HG03565 (cell line): Measurements from ENCODE around the gene ZC3H6.

Source experiments
- ATAC-seq: cut with Tn5 transposase; IDR thresholded peaks from one replicate; pipeline ENCODE4 v1.9.1; 2021; ENCODE audit warnings: mild to moderate bottlenecking, moderate library complexity; ENCODE audit not compliant: unreplicated experiment

Gene ZC3H6, protein sequence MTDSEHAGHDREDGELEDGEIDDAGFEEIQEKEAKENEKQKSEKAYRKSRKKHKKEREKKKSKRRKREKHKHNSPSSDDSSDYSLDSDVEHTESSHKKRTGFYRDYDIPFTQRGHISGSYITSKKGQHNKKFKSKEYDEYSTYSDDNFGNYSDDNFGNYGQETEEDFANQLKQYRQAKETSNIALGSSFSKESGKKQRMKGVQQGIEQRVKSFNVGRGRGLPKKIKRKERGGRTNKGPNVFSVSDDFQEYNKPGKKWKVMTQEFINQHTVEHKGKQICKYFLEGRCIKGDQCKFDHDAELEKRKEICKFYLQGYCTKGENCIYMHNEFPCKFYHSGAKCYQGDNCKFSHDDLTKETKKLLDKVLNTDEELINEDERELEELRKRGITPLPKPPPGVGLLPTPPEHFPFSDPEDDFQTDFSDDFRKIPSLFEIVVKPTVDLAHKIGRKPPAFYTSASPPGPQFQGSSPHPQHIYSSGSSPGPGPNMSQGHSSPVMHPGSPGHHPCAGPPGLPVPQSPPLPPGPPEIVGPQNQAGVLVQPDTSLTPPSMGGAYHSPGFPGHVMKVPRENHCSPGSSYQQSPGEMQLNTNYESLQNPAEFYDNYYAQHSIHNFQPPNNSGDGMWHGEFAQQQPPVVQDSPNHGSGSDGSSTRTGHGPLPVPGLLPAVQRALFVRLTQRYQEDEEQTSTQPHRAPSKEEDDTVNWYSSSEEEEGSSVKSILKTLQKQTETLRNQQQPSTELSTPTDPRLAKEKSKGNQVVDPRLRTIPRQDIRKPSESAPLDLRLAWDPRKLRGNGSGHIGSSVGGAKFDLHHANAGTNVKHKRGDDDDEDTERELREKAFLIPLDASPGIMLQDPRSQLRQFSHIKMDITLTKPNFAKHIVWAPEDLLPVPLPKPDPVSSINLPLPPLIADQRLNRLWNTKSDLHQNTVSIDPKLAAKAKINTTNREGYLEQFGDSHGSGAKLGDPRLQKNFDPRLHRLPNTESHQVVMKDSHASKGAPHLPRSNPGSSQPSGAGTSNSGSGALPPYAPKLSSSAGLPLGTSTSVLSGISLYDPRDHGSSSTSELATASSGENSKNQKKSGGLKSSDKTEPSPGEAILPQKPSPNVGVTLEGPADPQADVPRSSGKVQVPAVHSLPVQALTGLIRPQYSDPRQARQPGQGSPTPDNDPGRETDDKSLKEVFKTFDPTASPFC

DNA sequence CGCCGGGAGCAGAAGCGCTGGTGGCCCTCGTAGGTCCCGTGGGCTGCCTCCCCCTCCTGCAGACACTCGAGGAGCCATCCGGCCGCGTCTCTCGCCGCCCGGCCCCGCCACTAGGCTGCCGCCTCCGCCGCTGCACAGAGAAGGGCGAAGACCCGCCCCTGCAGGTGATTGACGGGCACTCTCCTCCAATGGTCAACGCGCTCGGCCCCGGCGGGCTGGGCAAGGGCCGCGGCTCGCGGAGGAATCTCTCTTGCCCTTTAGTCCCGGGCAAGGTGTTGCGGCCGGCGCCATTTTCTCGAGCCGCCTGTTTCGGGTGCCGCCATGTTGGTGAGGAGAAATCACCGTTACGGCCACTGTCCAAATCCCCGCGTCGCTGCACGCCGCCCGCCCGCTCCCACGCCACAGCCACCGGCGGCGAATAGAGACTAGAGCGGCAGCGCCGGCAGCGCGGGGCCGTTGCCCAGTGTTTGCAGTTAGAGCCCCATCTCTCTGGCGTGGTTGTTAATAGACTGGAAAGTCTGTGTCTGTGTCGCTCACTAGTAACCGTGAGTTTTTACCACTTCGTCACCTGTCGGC lies at the start of gene ZC3H6:
TSS of gene ZC3H6 (plus strand) at position 287 of the 576 bp plus-strand sequence. CDS start 398 bp downstream, outside the sequence.
- peak; percentile 95 for ATAC-seq

- ATAC-seq = no peak
These were observed 46.0 kb upstream of the ZC3H6 start for GRCh38 chr2:112229348-112229747.

DNA sequence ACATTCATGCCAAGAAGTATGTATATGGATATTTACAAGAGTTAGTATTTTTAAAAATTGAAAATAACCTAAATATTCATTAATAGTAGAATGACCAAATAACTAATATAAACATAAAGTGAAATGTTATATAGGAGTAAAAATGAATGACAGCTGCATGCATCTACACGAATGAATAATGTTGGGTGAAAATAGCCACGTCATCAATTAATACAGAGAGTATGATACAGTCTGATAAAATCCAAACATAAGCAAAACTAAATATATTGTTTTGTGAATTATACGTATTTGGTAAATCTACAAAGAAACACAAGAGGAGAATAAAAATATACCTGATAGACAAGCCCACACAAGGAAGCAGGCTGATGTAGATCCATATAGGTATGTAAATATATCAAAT lies 45.0 kb upstream of the ZC3H6 start:
- no peak for ATAC-seq

- no peak for ATAC-seq
These were observed 35.5 kb upstream of the ZC3H6 start for GRCh38 chr2:112239862-112240261.

DNA sequence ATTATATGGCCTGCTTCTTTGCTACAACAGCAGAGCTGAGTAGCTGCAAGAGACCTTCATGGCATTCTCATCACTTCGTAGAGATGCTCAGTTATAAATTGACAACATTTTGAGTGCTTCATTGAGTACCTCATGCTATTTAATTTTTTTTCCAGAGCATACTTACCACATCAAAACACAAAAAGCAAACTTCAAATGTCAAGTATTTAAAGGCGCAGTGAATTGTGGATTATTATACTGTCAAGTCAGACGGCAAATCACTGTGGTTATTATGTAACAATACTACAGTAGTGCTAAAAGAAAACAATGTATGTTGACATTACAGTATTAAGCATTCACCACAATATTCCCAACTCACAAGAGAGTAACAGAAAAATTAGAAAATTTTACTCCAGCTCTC lies 33.0 kb upstream of the ZC3H6 start:
- no peak for ATAC-seq

- ATAC-seq = no peak
These were observed 32.2 kb upstream of the ZC3H6 start for GRCh38 chr2:112243233-112243632.

DNA sequence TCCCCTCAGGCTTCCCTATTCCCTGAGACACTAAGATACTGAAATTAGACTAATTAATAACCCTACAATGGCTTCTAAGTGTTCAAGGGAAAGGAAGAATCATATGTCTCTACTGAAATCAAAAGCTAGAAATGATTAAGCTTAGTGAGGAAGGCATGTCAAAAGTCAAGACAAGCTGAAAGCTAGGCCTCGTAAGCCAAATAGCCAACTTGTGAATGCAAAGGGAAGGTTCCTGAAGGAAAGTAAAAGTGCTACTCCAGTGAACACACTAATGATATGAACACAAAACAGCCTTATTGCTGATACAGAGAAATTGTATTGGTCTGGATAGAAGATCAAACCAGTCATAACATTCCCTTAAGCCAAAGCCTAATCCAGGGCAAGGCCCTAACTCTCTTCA lies 30.5 kb upstream of the ZC3H6 start:
- no peak for ATAC-seq

DNA sequence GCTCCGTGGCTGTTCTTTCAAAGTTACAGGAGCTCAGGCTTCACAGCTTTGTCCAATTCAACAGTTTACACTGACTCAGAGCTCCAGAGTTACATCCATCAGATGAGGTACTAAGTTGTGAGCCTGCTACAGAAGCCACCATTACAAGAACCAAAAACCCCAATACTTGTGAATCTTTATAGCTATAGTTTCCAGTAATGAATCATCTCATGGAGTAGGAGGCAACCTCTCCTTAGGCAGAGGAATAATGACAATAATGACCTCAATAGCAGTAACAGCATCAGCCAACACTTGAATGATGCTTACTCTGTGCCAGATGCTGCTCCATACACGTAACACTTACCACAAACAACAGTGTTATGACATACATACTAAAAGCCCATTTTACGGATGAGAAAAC lies 24.1 kb upstream of the ZC3H6 start:
- ATAC-seq = no peak

GRCh38 chr2:112253261-112253815 lies 22.1 kb upstream of the ZC3H6 start:
- no peak for ATAC-seq

- peak; percentile 81 for ATAC-seq
These were observed 20.7 kb upstream of the ZC3H6 start, which contains the start of gene ZC3H8 for GRCh38 chr2:112254466-112255240. ZC3H8 (minus strand) TSS chr2:112255042; CDS start chr2:112254981, 61 bp downstream.

DNA sequence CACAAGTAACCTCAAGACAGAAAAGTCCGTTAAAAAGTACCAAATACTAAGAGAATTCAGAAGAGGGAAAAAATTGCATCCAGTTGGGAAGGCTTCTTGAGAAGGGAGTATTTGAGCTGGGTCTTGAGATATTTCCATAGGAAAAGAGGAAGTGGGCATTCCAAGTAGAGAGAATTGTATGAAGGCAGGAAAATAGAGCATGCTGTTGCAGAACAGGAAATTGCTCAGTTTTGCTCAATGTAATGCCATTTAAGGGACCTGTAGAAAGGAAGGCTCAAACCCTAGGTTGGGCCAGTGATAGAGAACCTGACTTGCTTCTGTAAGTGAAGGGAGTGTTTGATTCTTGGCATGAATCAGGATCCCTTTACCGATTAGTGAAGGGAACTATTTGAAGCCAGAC lies 19.5 kb upstream of the ZC3H6 start:
- ATAC-seq = no peak

- no peak for ATAC-seq
These were observed 18.7 kb upstream of the ZC3H6 start for GRCh38 chr2:112256654-112257053.

GRCh38 chr2:112257575-112257974 lies 17.8 kb upstream of the ZC3H6 start:
- no peak for ATAC-seq

DNA sequence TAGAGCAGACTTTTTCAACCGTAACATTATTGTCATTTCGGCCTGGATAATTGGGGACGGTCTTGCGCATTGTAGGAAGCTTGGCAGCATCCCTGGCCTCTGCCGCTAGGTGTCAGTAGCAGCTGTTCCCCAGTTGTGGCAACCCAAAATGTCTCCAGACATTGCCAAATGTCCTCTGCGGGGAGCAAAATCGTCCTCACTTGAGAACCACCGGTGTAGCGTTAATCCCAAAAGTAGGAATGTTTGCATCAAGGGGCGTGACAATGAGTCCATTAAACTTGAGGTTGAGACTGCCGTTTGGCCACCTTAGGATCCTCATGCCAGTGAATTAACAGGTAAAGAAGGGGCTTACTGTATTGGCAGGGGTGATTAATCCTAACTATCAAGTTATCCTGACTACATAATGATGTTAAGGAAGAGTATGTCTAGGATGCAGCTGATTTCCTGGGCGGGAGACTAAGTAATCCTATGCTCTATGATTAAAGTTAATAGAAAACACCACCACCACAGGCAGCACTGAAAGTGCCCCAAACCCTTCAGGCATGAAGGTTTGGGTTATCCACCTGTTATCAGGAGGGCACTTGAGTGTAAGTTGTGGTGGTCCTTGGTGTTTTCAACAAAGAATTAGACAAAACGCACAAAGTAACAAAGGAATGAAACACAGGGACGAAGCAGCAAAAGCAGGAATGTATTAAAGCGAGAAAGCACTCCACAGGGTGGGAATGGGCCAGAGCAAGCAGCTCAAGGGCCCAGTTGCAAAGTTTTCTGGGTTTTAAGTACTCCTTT lies 15.7 kb upstream of the ZC3H6 start:
- ATAC-seq = peak; percentile 36

DNA sequence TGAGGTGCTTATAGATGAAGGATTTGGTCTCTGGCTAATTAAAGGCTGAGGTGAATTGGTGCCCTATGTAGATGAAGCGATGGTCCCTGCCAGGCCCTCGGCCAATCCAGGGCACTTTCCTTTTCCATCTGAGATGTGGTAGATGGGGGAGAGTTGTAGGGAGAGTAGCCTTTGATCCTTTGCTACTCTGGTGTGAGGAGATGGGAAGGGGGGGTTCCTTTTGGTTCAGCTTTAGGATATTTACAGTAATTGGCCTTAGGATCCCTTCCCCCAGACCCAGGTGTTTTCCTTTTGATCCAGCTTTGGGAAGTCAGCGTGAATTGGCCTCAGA lies 15.1 kb upstream of the ZC3H6 start:
- no peak for ATAC-seq

DNA sequence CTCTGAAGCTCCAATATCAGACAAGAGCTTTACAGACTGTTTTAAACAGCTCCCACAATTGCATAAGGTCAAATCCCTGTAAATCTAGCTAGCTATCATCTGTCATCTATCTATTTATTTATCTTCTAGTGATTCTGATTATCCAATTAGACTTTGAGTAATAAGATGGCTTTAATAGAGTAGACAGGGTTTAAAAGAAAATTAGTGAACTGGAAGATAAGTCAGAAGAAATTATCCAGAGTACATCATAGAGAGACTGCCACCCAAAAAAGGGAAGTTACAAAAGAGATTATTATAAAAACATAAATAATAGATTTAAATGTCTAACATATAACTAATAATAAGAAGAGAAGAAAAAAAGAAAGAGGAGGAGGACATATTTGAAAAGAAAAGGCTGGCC lies 12.5 kb upstream of the ZC3H6 start:
- ATAC-seq = no peak

- ATAC-seq = no peak
These were observed 6.8 kb upstream of the ZC3H6 start for GRCh38 chr2:112268547-112268946.

DNA sequence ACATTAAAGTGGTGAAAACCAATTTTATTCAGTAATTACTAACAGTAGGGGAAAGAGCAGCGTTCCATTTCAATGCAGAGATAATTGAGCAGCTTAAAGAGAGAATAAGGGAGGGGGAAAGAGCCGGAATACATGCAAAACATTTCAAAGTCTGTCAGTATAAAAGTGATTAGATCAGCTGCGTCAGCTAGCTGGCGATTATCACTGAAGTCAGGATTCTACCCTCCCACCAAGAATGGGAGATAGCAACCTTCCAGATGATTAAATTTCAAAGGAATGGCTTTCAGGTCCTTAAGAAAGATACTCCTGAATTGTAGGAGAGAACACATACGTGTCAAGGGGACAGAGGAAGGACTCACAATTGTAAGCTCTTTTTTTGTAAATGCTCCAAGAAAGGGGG lies 2.7 kb upstream of the ZC3H6 start:
- ATAC-seq = no peak

- no peak for ATAC-seq
These were observed 2.0 kb upstream of the ZC3H6 start for GRCh38 chr2:112273349-112273748.
